Testis (tissue), 2 donors: ENCODE results near the gene BBS12.

ENCODE experiments used
- POLR2A ChIP-seq: fragments of 450-650 bp; IDR thresholded peaks from one replicate; pipeline ENCODE4 v1.6.1; 2017; ENCODE audit warnings: antibody characterized with exemption, mild to moderate bottlenecking, moderate library complexity
- TF ChIP-seq, protein P1 (sequence below), 3 experiments: fragments of 450-650 bp in 2 of 3; fragments of 200-600 bp in 1 of 3; sonication (generic) in 1 of 3; IDR thresholded peaks; one replicate each; pipeline ENCODE4 v1.5.1; 2016 to 2019; ENCODE audit warnings: antibody characterized with exemption in 3 of 3, mild to moderate bottlenecking in 2 of 3, moderate library complexity in 1 of 3

DNA sequence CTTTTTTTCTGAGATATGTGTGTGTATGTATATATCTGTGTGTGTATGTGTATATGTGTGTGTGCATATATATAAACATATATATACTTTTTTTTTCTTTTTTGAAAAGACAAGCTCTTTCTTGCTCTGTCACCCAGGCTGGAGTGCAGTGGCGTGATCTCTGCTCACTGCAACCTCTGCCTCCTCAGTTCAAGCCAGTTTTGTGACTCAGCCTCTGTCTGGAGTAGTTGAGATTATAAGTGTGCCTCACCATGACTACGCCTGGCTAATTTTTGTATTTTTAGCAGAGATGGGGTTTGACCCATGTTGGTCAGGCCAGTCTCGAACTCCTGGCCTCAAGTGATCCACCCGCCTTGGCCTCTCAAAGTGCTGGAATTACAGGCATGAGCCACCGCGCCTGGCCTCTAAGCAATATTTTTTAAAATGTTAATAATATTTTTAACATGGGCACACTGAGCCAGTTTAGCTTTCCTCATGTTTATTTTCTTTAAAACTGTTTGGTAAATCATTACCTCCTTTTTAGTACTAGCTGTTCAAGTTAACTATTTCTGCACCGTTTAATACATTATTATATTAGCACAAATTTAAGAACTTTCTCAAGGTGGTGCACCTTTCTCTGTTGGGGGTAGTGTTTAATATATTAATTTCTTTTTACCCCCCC is 33.3 kb downstream of the BBS12 start:
- TF ChIP-seq POLR2A, result no peak
- TF ChIP-seq, protein P1, sequence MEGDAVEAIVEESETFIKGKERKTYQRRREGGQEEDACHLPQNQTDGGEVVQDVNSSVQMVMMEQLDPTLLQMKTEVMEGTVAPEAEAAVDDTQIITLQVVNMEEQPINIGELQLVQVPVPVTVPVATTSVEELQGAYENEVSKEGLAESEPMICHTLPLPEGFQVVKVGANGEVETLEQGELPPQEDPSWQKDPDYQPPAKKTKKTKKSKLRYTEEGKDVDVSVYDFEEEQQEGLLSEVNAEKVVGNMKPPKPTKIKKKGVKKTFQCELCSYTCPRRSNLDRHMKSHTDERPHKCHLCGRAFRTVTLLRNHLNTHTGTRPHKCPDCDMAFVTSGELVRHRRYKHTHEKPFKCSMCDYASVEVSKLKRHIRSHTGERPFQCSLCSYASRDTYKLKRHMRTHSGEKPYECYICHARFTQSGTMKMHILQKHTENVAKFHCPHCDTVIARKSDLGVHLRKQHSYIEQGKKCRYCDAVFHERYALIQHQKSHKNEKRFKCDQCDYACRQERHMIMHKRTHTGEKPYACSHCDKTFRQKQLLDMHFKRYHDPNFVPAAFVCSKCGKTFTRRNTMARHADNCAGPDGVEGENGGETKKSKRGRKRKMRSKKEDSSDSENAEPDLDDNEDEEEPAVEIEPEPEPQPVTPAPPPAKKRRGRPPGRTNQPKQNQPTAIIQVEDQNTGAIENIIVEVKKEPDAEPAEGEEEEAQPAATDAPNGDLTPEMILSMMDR (IDR thresholded peaks at IDR 0.05), result no peak
